WTC11 (cell line): ENCODE measurements around the gene MCAT. TPM values are rescaled to one million over a fixed set of nuclear protein-coding genes. Genes with fewer than 3 reads are reported as not detected.
A peak's percentile ranks its signal among the peaks of the same experiment; 100 is the strongest.

Experiments
- ATAC-seq: fragments of 200-7000 bp; cut with Tn5 transposase; 2 replicates; pipeline ENCODE4 v1.10.0; 2021; ENCODE audit warnings: mild to moderate bottlenecking, moderate library complexity
- CTCF ChIA-PET: fragments of 300-600 bp; sonication (Branson Sonifier 250); formaldehyde crosslinking; loops from one replicate; lab custom pipeline; 2021; ENCODE audit warnings: antibody characterized with exemption; lab: Charles Lee
- POLR2A ChIA-PET: fragments of 350-600 bp; sonication (Branson Sonifier 250); formaldehyde crosslinking; loops from one replicate; lab custom pipeline; 2021; ENCODE audit warnings: antibody characterized with exemption; lab: Charles Lee
- DNase-seq: peaks from one replicate; pipeline ENCODE4 v3.0.0; 2021; ENCODE audit warnings: low spot score
- H3K27ac Mint-ChIP-seq: 2 replicates; pipeline ENCODE4 v1.8.0; 2021; ENCODE audit warnings: mixed read lengths
- H3K27me3 Mint-ChIP-seq: 2 replicates; pipeline ENCODE4 v1.8.0; 2021; ENCODE audit warnings: low read depth, mild to moderate bottlenecking, moderate library complexity, mixed read lengths
- H3K36me3 Mint-ChIP-seq: 2 replicates; pipeline ENCODE4 v1.8.0; 2021; ENCODE audit warnings: mixed read lengths
- H3K4me1 Mint-ChIP-seq: 2 replicates; pipeline ENCODE4 v1.8.0; 2022; ENCODE audit warnings: mixed read lengths
- H3K4me3 Mint-ChIP-seq: 2 replicates; pipeline ENCODE4 v1.8.0; 2021; ENCODE audit warnings: mild to moderate bottlenecking, moderate library complexity, mixed read lengths
- H3K9me3 Mint-ChIP-seq: 2 replicates; pipeline ENCODE4 v1.8.0; 2021; ENCODE audit warnings: mixed read lengths
- AR ChIP-seq: fragments of 250-450 bp; sonication (Bioruptor Pico); IDR thresholded peaks from 2 replicates; pipeline ENCODE4 v1.9.0; 2021; ENCODE audit warnings: mild to moderate bottlenecking
- ELF4 ChIP-seq: sonication (generic); formaldehyde crosslinking; IDR thresholded peaks from 2 replicates; pipeline ENCODE4 v1.8.1; 2022; ENCODE audit warnings: low read depth, mild to moderate bottlenecking, moderate library complexity, missing genetic modification reagents
- ERG ChIP-seq: fragments of 250-450 bp; sonication (Bioruptor Pico); IDR thresholded peaks from 2 replicates; pipeline ENCODE4 v1.8.0; 2021; ENCODE audit warnings: mild to moderate bottlenecking
- ESRRA ChIP-seq: sonication (generic); formaldehyde crosslinking; IDR thresholded peaks from 2 replicates; pipeline ENCODE4 v1.8.1; 2022; ENCODE audit warnings: mild to moderate bottlenecking, missing genetic modification reagents, borderline replicate concordance
- FOXK1 ChIP-seq: sonication (generic); formaldehyde crosslinking; IDR thresholded peaks from 2 replicates; pipeline ENCODE4 v1.8.0; 2022; ENCODE audit warnings: mild to moderate bottlenecking, moderate library complexity, missing genetic modification reagents
- GRHL2 ChIP-seq: fragments of 250-450 bp; sonication (Bioruptor Pico); IDR thresholded peaks from 2 replicates; pipeline ENCODE4 v1.8.0; 2022; ENCODE audit warnings: mild to moderate bottlenecking, moderate library complexity; ENCODE audit not compliant: insufficient replicate concordance, severe bottlenecking
- JAZF1 ChIP-seq: fragments of 250-450 bp; sonication (Bioruptor Pico); IDR thresholded peaks from 2 replicates; pipeline ENCODE4 v1.9.0; 2021; ENCODE audit warnings: moderate library complexity, mild to moderate bottlenecking, inconsistent platforms
- KAT7 ChIP-seq: sonication (generic); formaldehyde crosslinking; IDR thresholded peaks from 2 replicates; pipeline ENCODE4 v1.8.1; 2023; ENCODE audit warnings: missing genetic modification reagents, mild to moderate bottlenecking, borderline replicate concordance
- NR1H2 ChIP-seq: sonication (generic); formaldehyde crosslinking; IDR thresholded peaks from 2 replicates; pipeline ENCODE4 v1.9.0; 2021; ENCODE audit warnings: mild to moderate bottlenecking, moderate library complexity, missing genetic modification reagents
- PREB ChIP-seq: sonication (generic); formaldehyde crosslinking; IDR thresholded peaks from 2 replicates; pipeline ENCODE4 v1.8.1; 2022; ENCODE audit warnings: mild to moderate bottlenecking, missing genetic modification reagents, moderate library complexity, borderline replicate concordance
- SOX15 ChIP-seq: fragments of 250-450 bp; sonication (Bioruptor Pico); IDR thresholded peaks from 2 replicates; pipeline ENCODE4 v1.9.0; 2021; ENCODE audit warnings: mild to moderate bottlenecking
- ZNF263 ChIP-seq: sonication (generic); formaldehyde crosslinking; IDR thresholded peaks from 2 replicates; pipeline ENCODE4 v1.8.1; 2022; ENCODE audit warnings: low read depth, mild to moderate bottlenecking, moderate library complexity, missing genetic modification reagents
- ZNF281 ChIP-seq: sonication (generic); formaldehyde crosslinking; IDR thresholded peaks from 2 replicates; pipeline ENCODE4 v1.8.0; 2023; ENCODE audit warnings: mild to moderate bottlenecking, missing genetic modification reagents
- ZNF423 ChIP-seq: fragments of 250-450 bp; sonication (Bioruptor Pico); IDR thresholded peaks from 2 replicates; pipeline ENCODE4 v2.1.2; 2022; ENCODE audit warnings: mild to moderate bottlenecking, moderate library complexity
- ZSCAN18 ChIP-seq: fragments of 250-450 bp; sonication (Bioruptor Pico); IDR thresholded peaks from 2 replicates; pipeline ENCODE4 v2.1.2; 2022; ENCODE audit warnings: mild to moderate bottlenecking, moderate library complexity
- total RNA-seq: library from RNA; stranded (reverse); gene quantifications from 3 replicates; pipeline ENCODE4 v1.2.3, GENCODE V29; 2021

The MCAT gene
- total RNA-seq, 1 experiment from 2014 or later, result 18.5 TPM

GRCh38 chr22:43094551-43094950 lies 48.6 kb downstream of the MCAT start:
- Mint-ChIP-seq H3K4me3 (no peak overlapping the region), H3K27ac (no peak overlapping the region), H3K27me3 (no peaks in the 10 kb centered on the region; the same call in none of the 2 replicates), H3K4me1 (0 out of 2 replicates have a peak, but pooled peaks cover 5% of the 10 kb centered on the region), H3K36me3 (peaks cover 11% of the 10 kb centered on the region), H3K9me3 (peaks cover 16% of the 10 kb centered on the region)
- CTCF ChIA-PET, result interaction anchor here (0.6 kb wide), 1 partner anchor 555 kb away, joined by 5 read pairs; no protein-coding TSS in a partner anchor
- DNase-seq (no peak), ATAC-seq (no peak)
- POLR2A ChIA-PET, result no interaction called here
- TF ChIP-seq ESRRA (CRISPR knock-in tag), result no peak
- TF ChIP-seq ZNF281 (CRISPR knock-in tag), result no peak
- TF ChIP-seq KAT7 (CRISPR knock-in tag), result no peak
- TF ChIP-seq ELF4 (CRISPR knock-in tag), result no peak
- no peak for TF ChIP-seq SOX15 (CRISPR knock-in tag)
- TF ChIP-seq AR (CRISPR knock-in tag), result no peak
- TF ChIP-seq FOXK1 (CRISPR knock-in tag), result no peak
- no peak for TF ChIP-seq ZNF423 (CRISPR knock-in tag)
- no peak for TF ChIP-seq GRHL2 (CRISPR knock-in tag)

- TF ChIP-seq PREB, result no peak
- no peak for TF ChIP-seq ZSCAN18
- TF ChIP-seq ERG (CRISPR knock-in tag), result no peak
- no peak for TF ChIP-seq ZNF263 (CRISPR knock-in tag)
- no peak for TF ChIP-seq SOX15 (CRISPR knock-in tag)
- no peak for TF ChIP-seq NR1H2
- no peak for TF ChIP-seq FOXK1 (CRISPR knock-in tag)
- TF ChIP-seq JAZF1 (CRISPR knock-in tag), result no peak
- H3K27ac Mint-ChIP-seq, result no peak overlapping the region
- H3K36me3 Mint-ChIP-seq, result peaks cover 11% of the 10 kb centered on the region
- H3K27me3 Mint-ChIP-seq, result no peaks in the 10 kb centered on the region; the same call in none of the 2 replicates
- 0 out of 2 replicates have a peak, but pooled peaks cover 5% of the 10 kb centered on the region for H3K4me1 Mint-ChIP-seq
- CTCF ChIA-PET, result no interaction called here
- no peak overlapping the region for H3K4me3 Mint-ChIP-seq
- ATAC-seq (peak; percentile 10), DNase-seq (no peak)
- H3K9me3 Mint-ChIP-seq, result peaks cover 16% of the 10 kb centered on the region
- POLR2A ChIA-PET, result no interaction called here
Observed at GRCh38 chr22:43094085-43094484, 49.1 kb downstream of the MCAT start.
